ENCODE results near the gene PDZRN3.

DNA sequence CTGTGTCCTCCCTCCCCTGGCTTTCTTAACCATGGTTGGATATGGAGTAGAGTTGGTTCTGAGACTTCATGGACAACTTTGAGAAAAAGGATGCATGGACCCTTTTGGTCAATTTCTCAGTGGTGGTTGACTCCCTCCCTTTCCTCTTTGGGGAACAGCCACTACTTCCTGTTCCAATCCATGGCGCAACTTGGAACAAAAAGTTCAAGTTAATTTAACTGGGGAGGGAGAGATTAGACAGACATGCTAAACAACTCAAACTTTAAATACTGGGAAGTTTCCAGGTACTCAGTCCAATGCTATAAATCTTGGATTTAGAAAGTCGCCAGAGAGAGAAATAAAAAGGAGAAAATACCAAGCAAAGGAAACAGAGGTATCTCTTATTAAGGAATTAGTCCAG is 202.2 kb downstream of the PDZRN3 start:
- TF ChIP-seq ZNF384 (IDR thresholded peaks at IDR 0.05), result no peak
- no peak for TF ChIP-seq SP1 (IDR thresholded peaks at IDR 0.05)
- no peak for TF ChIP-seq FOXM1 (IDR thresholded peaks at IDR 0.05; ENCODE audit: borderline replicate concordance)
- no peak for TF ChIP-seq ELF4 (IDR thresholded peaks at IDR 0.05)
- TF ChIP-seq FOXK2 (IDR thresholded peaks at IDR 0.05), result no peak
- TF ChIP-seq ARNT (IDR thresholded peaks at IDR 0.05), result no peak
- TF ChIP-seq TARDBP (IDR thresholded peaks at IDR 0.05), result no peak
- no peak for TF ChIP-seq CTBP1 (IDR thresholded peaks at IDR 0.05; ENCODE audit: borderline replicate concordance)
- no peak for TF ChIP-seq BHLHE40 (IDR thresholded peaks at IDR 0.05; ENCODE audit: borderline replicate concordance)
- TF ChIP-seq NFRKB (IDR thresholded peaks at IDR 0.05), result no peak
- no peak for TF ChIP-seq L3MBTL2 (conservative IDR thresholded peaks at IDR 0.05)
- TF ChIP-seq, protein P1, sequence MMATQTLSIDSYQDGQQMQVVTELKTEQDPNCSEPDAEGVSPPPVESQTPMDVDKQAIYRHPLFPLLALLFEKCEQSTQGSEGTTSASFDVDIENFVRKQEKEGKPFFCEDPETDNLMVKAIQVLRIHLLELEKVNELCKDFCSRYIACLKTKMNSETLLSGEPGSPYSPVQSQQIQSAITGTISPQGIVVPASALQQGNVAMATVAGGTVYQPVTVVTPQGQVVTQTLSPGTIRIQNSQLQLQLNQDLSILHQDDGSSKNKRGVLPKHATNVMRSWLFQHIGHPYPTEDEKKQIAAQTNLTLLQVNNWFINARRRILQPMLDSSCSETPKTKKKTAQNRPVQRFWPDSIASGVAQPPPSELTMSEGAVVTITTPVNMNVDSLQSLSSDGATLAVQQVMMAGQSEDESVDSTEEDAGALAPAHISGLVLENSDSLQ (IDR thresholded peaks at IDR 0.05), result no peak
- no peak for TF ChIP-seq FOXA1 (IDR thresholded peaks at IDR 0.05)
